ENCODE results near the gene CELSR1.

DNA sequence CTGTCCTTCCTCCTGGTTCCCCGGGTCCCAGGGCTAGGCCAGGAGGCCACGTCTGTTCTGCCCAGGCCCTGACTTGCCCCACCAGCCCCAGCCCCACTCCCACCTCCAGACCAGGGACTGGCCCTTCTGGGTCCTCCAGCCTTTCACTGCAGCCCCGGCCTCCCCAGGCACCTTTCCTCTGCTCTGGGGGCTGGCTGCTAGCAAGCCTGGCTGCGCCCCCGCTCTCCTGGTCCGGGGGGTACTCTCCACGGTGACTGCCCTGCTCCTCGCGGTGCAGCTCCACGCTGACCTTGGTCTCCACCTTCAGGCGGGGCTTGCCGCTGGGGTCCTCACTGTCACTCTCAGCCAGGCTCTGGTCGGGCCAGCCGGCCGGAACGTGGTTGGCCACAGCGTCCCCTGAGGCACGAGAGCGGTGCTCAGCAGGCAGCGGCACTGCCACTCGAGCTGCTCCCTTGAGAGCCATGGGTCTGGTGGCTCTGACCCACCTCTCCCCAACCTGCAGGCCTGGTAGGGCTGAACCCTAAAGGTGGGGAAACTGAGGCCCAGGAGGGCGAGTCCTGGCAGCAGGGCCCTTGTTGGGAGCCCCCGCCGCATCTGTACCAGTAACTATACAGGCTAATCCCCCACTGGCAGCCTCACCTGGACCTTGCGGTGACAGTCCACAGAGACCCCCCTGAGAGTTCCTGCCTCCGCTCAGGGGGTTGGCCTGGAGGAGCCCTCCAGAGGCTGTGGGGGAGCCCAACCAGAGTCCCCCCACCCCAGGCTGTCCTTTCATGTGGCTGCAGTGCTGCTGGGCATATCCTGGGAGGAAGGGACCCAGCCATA, 172.9 kb downstream of the CELSR1 start:
- TF ChIP-seq EZH2 (IDR thresholded peaks at IDR 0.05; ENCODE audit: low read length, missing control alignments), result no peak
- TF ChIP-seq, protein P1, sequence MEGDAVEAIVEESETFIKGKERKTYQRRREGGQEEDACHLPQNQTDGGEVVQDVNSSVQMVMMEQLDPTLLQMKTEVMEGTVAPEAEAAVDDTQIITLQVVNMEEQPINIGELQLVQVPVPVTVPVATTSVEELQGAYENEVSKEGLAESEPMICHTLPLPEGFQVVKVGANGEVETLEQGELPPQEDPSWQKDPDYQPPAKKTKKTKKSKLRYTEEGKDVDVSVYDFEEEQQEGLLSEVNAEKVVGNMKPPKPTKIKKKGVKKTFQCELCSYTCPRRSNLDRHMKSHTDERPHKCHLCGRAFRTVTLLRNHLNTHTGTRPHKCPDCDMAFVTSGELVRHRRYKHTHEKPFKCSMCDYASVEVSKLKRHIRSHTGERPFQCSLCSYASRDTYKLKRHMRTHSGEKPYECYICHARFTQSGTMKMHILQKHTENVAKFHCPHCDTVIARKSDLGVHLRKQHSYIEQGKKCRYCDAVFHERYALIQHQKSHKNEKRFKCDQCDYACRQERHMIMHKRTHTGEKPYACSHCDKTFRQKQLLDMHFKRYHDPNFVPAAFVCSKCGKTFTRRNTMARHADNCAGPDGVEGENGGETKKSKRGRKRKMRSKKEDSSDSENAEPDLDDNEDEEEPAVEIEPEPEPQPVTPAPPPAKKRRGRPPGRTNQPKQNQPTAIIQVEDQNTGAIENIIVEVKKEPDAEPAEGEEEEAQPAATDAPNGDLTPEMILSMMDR (conservative IDR thresholded peaks at IDR 0.05 in 1 of 2, IDR thresholded peaks at IDR 0.05 in 1 of 2; ENCODE audit: low read depth in 1 of 2, low read length in 2 of 2), result no peak
